Immature natural killer cell (primary cell): ENCODE results near the gene ZNF808. TPM values are rescaled to one million over a fixed set of nuclear protein-coding genes. Genes with fewer than 3 reads are reported as not detected.
A peak's percentile ranks its signal among the peaks of the same experiment; 100 is the strongest.
"Not testable (repeated sequence)": the region's sequence is repeated elsewhere in the genome, so short reads cannot be mapped to it uniquely, and the experiment has no call there.

Source experiments
- DNase-seq, 3 donors: peaks; one replicate each; pipeline ENCODE4 v3.0.0; 2022; ENCODE audit warnings: mixed read lengths in 1 of 3
- H3K27ac Mint-ChIP-seq, 6 donors: one replicate each; pipeline ENCODE4 v1.8.0; 2020; ENCODE audit warnings: mixed read lengths in 6 of 6, mild to moderate bottlenecking in 5 of 6, inconsistent platforms in 4 of 6, moderate library complexity in 3 of 6
- H3K27me3 Mint-ChIP-seq, 3 donors: one replicate each; pipeline ENCODE4 v1.8.0; 2020 to 2021; ENCODE audit warnings: low read depth in 3 of 3, mild to moderate bottlenecking in 3 of 3, mixed read lengths in 3 of 3, moderate library complexity in 3 of 3, inconsistent platforms in 1 of 3
- H3K36me3 Mint-ChIP-seq, 3 donors: one replicate each; pipeline ENCODE4 v1.8.0; 2020; ENCODE audit warnings: mixed read lengths in 3 of 3, inconsistent platforms in 2 of 3, mild to moderate bottlenecking in 2 of 3
- H3K4me1 Mint-ChIP-seq, 2 donors: one replicate each; pipeline ENCODE4 v1.8.0; 2020; ENCODE audit warnings: inconsistent platforms in 2 of 2, mild to moderate bottlenecking in 2 of 2, mixed read lengths in 2 of 2, moderate library complexity in 1 of 2
- H3K4me3 Mint-ChIP-seq, 5 donors: one replicate each; pipeline ENCODE4 v1.8.0; 2020; ENCODE audit warnings: mild to moderate bottlenecking in 5 of 5, mixed read lengths in 5 of 5, inconsistent platforms in 3 of 5, moderate library complexity in 3 of 5
- H3K9me3 Mint-ChIP-seq, 6 donors: one replicate each; pipeline ENCODE4 v1.8.0; 2020; ENCODE audit warnings: mild to moderate bottlenecking in 6 of 6, mixed read lengths in 6 of 6, inconsistent platforms in 4 of 6, moderate library complexity in 3 of 6
- polyA plus RNA-seq, 3 donors: library from polyadenylated mRNA; unstranded; fragments of 300-500 nt; fragmentation: Illumina TruSeq; gene quantifications; one replicate each; pipeline ENCODE4 v1.2.3, GENCODE V29; 2021

Gene ZNF808
- 10 to 100 TPM in 2 of 3 donors, not detected in 1; 12.4 to 16.6 TPM for polyA plus RNA-seq

GRCh38 chr19:52527134-52527955, at the start of gene ZNF808:
TSS of gene ZNF808 (plus strand) at chr19:52527668. CDS start at chr19:52543285, 15,617 bp downstream.
- peak; percentile 88 to 91 (median 91) for DNase-seq
- peak within 1 kb of the TSS; percentile 97 to 100 (median 99) for H3K27ac Mint-ChIP-seq
- H3K27me3 Mint-ChIP-seq: peaks cover 0 to 4% (median 0%) of the 10 kb centered on the region in 3 donors
- peaks cover 30 to 32% of the 10 kb centered on the region in 2 donors for H3K4me1 Mint-ChIP-seq
- peak within 1 kb of the TSS; percentile 98 to 100 (median 99) for H3K4me3 Mint-ChIP-seq
- peaks cover 0 to 2% (median 0%) of the 10 kb centered on the region in 6 donors for H3K9me3 Mint-ChIP-seq
- peaks cover 0 to 4% (median 4%) of the 10 kb centered on the region in 3 donors for H3K36me3 Mint-ChIP-seq

- Mint-ChIP-seq H3K27me3 (peaks cover 0 to 16% (median 5%) of the 10 kb centered on the region in 3 donors), H3K36me3 (peaks cover 5 to 17% (median 17%) of the 10 kb centered on the region in 3 donors), H3K9me3 (peaks cover 43 to 79% (median 71%) of the 10 kb centered on the region in 6 donors)
- H3K27ac Mint-ChIP-seq, DNase-seq, H3K4me1 Mint-ChIP-seq, H3K4me3 Mint-ChIP-seq: not testable (repeated sequence)
These were observed 43.2 kb upstream of the ZNF808 start for GRCh38 chr19:52484111-52484743.

GRCh38 chr19:52485064-52485463, 42.4 kb upstream of the ZNF808 start:
- H3K36me3 Mint-ChIP-seq: peaks cover 5 to 17% (median 17%) of the 10 kb centered on the region in 3 donors
- DNase-seq, H3K27ac Mint-ChIP-seq, H3K4me1 Mint-ChIP-seq, H3K4me3 Mint-ChIP-seq: not testable (repeated sequence)
- peaks cover 43 to 77% (median 73%) of the 10 kb centered on the region in 6 donors for H3K9me3 Mint-ChIP-seq
- peaks cover 3 to 16% (median 5%) of the 10 kb centered on the region in 3 donors for H3K27me3 Mint-ChIP-seq

- not testable (repeated sequence) for H3K4me1 Mint-ChIP-seq
These were observed 41.8 kb upstream of the ZNF808 start for GRCh38 chr19:52485561-52486240.

GRCh38 chr19:52492201-52492993, 35.1 kb upstream of the ZNF808 start:
- peaks cover 13 to 65% (median 55%) of the 10 kb centered on the region in 6 donors for H3K9me3 Mint-ChIP-seq
- H3K27ac Mint-ChIP-seq: no peak overlapping the region
- H3K4me1 Mint-ChIP-seq: peaks cover 3 to 6% of the 10 kb centered on the region in 2 donors
- H3K36me3 Mint-ChIP-seq: peaks cover 9 to 15% (median 14%) of the 10 kb centered on the region in 3 donors
- peak in 1 of 3 donors; percentile 10 for DNase-seq
- peak overlapping the region in 3 of 5 donors; percentile 44 to 76 (median 55) for H3K4me3 Mint-ChIP-seq
- H3K27me3 Mint-ChIP-seq: peaks cover 2 to 5% (median 2%) of the 10 kb centered on the region in 3 donors

More at GRCh38 chr19:52485561-52486240, 41.8 kb upstream of the ZNF808 start:
- H3K27me3 Mint-ChIP-seq: peaks cover 3 to 16% (median 5%) of the 10 kb centered on the region in 3 donors
- H3K36me3 Mint-ChIP-seq: peaks cover 7 to 15% (median 12%) of the 10 kb centered on the region in 3 donors
- H3K9me3 Mint-ChIP-seq: peaks cover 43 to 77% (median 72%) of the 10 kb centered on the region in 6 donors
- H3K4me3 Mint-ChIP-seq, DNase-seq, H3K27ac Mint-ChIP-seq: not testable (repeated sequence)

- peaks cover 13 to 72% (median 60%) of the 10 kb centered on the region in 6 donors for H3K9me3 Mint-ChIP-seq
- H3K27me3 Mint-ChIP-seq: peaks cover 2 to 5% (median 2%) of the 10 kb centered on the region in 3 donors
- H3K27ac Mint-ChIP-seq: no peak overlapping the region
- H3K36me3 Mint-ChIP-seq: peaks cover 14 to 19% (median 17%) of the 10 kb centered on the region in 3 donors
- peak overlapping the region; percentile 7 to 76 (median 44) for H3K4me3 Mint-ChIP-seq
- DNase-seq: peak in 2 of 3 donors; percentile 3 to 11
- H3K4me1 Mint-ChIP-seq: peaks cover 3 to 6% of the 10 kb centered on the region in 2 donors
These were observed 34.4 kb upstream of the ZNF808 start for GRCh38 chr19:52492994-52493470.

GRCh38 chr19:52494518-52494917, 33.0 kb upstream of the ZNF808 start:
- no peak for DNase-seq
- Mint-ChIP-seq H3K27me3 (peaks cover 2 to 5% (median 2%) of the 10 kb centered on the region in 3 donors), H3K27ac (no peak overlapping the region), H3K4me3 (no peak overlapping the region), H3K36me3 (peaks cover 17 to 21% (median 19%) of the 10 kb centered on the region in 3 donors), H3K9me3 (peaks cover 9 to 76% (median 60%) of the 10 kb centered on the region in 6 donors), H3K4me1 (peaks cover 3 to 6% of the 10 kb centered on the region in 2 donors)

- H3K36me3 Mint-ChIP-seq: peaks cover 23 to 35% (median 24%) of the 10 kb centered on the region in 3 donors
These were observed 28.9 kb upstream of the ZNF808 start for GRCh38 chr19:52498571-52498970.

GRCh38 chr19:52500474-52500873, 27.0 kb upstream of the ZNF808 start:
- not testable (repeated sequence) for H3K27ac Mint-ChIP-seq, H3K4me3 Mint-ChIP-seq, H3K27me3 Mint-ChIP-seq, DNase-seq, H3K4me1 Mint-ChIP-seq
- H3K9me3 Mint-ChIP-seq: peaks cover 15 to 63% (median 52%) of the 10 kb centered on the region in 6 donors
- peaks cover 23 to 44% (median 28%) of the 10 kb centered on the region in 3 donors for H3K36me3 Mint-ChIP-seq

More at GRCh38 chr19:52498571-52498970, 28.9 kb upstream of the ZNF808 start:
- Mint-ChIP-seq H3K4me1 (no peaks in the 10 kb centered on the region), H3K4me3 (no peak overlapping the region), H3K27ac (no peak overlapping the region), H3K27me3 (peaks cover 0 to 2% (median 1%) of the 10 kb centered on the region in 3 donors), H3K9me3 (peaks cover 12 to 69% (median 56%) of the 10 kb centered on the region in 6 donors)
- no peak for DNase-seq

GRCh38 chr19:52500991-52501390, 26.5 kb upstream of the ZNF808 start:
- not testable (repeated sequence) for H3K27ac Mint-ChIP-seq, DNase-seq, H3K4me1 Mint-ChIP-seq, H3K4me3 Mint-ChIP-seq, H3K27me3 Mint-ChIP-seq
- Mint-ChIP-seq H3K36me3 (peaks cover 23 to 45% (median 32%) of the 10 kb centered on the region in 3 donors), H3K9me3 (peaks cover 17 to 58% (median 49%) of the 10 kb centered on the region in 6 donors)

GRCh38 chr19:52507266-52507665, 20.2 kb upstream of the ZNF808 start:
- peaks cover 24 to 46% (median 41%) of the 10 kb centered on the region in 6 donors for H3K9me3 Mint-ChIP-seq
- no peak overlapping the region for H3K27ac Mint-ChIP-seq
- no peak for DNase-seq
- H3K4me1 Mint-ChIP-seq: no peaks in the 10 kb centered on the region
- H3K4me3 Mint-ChIP-seq: no peak overlapping the region
- peaks cover 0 to 3% (median 0%) of the 10 kb centered on the region in 3 donors for H3K27me3 Mint-ChIP-seq
- H3K36me3 Mint-ChIP-seq: peaks cover 26 to 49% (median 45%) of the 10 kb centered on the region in 3 donors

- Mint-ChIP-seq H3K9me3 (peaks cover 29 to 53% (median 48%) of the 10 kb centered on the region in 6 donors), H3K4me3 (no peak overlapping the region), H3K36me3 (peaks cover 13 to 42% (median 19%) of the 10 kb centered on the region in 3 donors), H3K27ac (no peak overlapping the region), H3K4me1 (peaks cover 5 to 16% of the 10 kb centered on the region in 2 donors), H3K27me3 (peaks cover 0 to 4% (median 3%) of the 10 kb centered on the region in 3 donors)
- DNase-seq: no peak
These were observed 11.3 kb upstream of the ZNF808 start for GRCh38 chr19:52516191-52516590.
